ENCODE data around the gene RPS28. TPM values are rescaled to one million over a fixed set of nuclear protein-coding genes. Genes with fewer than 3 reads are reported as not detected.

Gene RPS28
- total RNA-seq, 2 experiments from 2014 or later, result 3,333 to 3,342 TPM

GRCh38 chr19:8302734-8303133 lies 18.6 kb upstream of the RPS28 start:
- H3K4me1 Mint-ChIP-seq (ENCODE audit: low read depth), result peaks cover 20% of the 10 kb centered on the region
- POLR2A ChIA-PET, result no interaction called here
- Histone ChIP-seq H3K4me3 (ENCODE audit: low read length) (no peak overlapping the region), H3K36me3 (ENCODE audit: insufficient read depth, low read length) (peaks cover 12% of the 10 kb centered on the region), H3K27me3 (ENCODE audit: control insufficient read depth in 1 of 2, insufficient read depth in 2 of 2, low read length in 2 of 2) (no peaks in the 10 kb centered on the region), H3K27ac (ENCODE audit: low read depth in 1 of 2, low read length in 2 of 2) (no peak overlapping the region), H3K4me1 (ENCODE audit: insufficient read depth, low read length) (peaks cover 25% of the 10 kb centered on the region), H3K9me3 (ENCODE audit: control insufficient read depth in 1 of 2, insufficient read depth in 1 of 2, low read length in 2 of 2) (no peaks in the 10 kb centered on the region)
- H3K4me3 Mint-ChIP-seq, result no peak overlapping the region
- intact Hi-C loops (cut with DNase I, micrococcal nuclease), result no loop called here
- DNase-seq, result peak in 1 of 14 experiments; percentile 24
- H3K27me3 Mint-ChIP-seq, result no peaks in the 10 kb centered on the region
- peaks cover 5% of the 10 kb centered on the region for H3K36me3 Mint-ChIP-seq (ENCODE audit: low read depth)
- H3K27ac Mint-ChIP-seq, result no peak overlapping the region
- no peaks in the 10 kb centered on the region for H3K9me3 Mint-ChIP-seq
- TF ChIP-seq CTCF (IDR thresholded peaks at IDR 0.05), result no peak
- CTCF ChIA-PET, result no interaction called here
- no peak for ATAC-seq (ENCODE audit: poor library complexity)

- no peak for TF ChIP-seq CTCF (IDR thresholded peaks at IDR 0.05)
- H3K36me3 Mint-ChIP-seq (ENCODE audit: low read depth), result peaks cover 19% of the 10 kb centered on the region
- CTCF ChIA-PET, result no interaction called here
- H3K36me3 ChIP-seq (ENCODE audit: insufficient read depth, low read length), result peaks cover 19% of the 10 kb centered on the region
- intact Hi-C loops (cut with DNase I, micrococcal nuclease), result loop anchor here in 1 of 2 experiments (5.0 kb wide), 2 partner anchors 93 to 1108 kb away; no protein-coding TSS in a partner anchor
- no peak overlapping the region for H3K4me3 ChIP-seq (ENCODE audit: low read length)
- no peaks in the 10 kb centered on the region for H3K9me3 ChIP-seq (ENCODE audit: control insufficient read depth in 1 of 2, insufficient read depth in 1 of 2, low read length in 2 of 2)
- H3K4me1 Mint-ChIP-seq (ENCODE audit: low read depth), result peaks cover 39% of the 10 kb centered on the region
- POLR2A ChIA-PET, result interaction anchor here (1.7 kb wide), 1 partner anchor 16 kb away, joined by 5 read pairs; the partner anchor contains the start of genes NDUFA7 and RPS28
- no peak overlapping the region for H3K27ac Mint-ChIP-seq
- no peak for ATAC-seq (ENCODE audit: poor library complexity)
- H3K9me3 Mint-ChIP-seq, result no peaks in the 10 kb centered on the region
- H3K27me3 Mint-ChIP-seq, result no peaks in the 10 kb centered on the region
- H3K27ac ChIP-seq (ENCODE audit: low read depth in 1 of 2, low read length in 2 of 2), result no peak overlapping the region
- DNase-seq, result peak in 3 of 14 experiments; percentile 7 to 49 (median 31)
- H3K27me3 ChIP-seq (ENCODE audit: control insufficient read depth in 1 of 2, insufficient read depth in 2 of 2, low read length in 2 of 2), result no peaks in the 10 kb centered on the region
- no peak overlapping the region for H3K4me3 Mint-ChIP-seq
- peaks cover 47% of the 10 kb centered on the region for H3K4me1 ChIP-seq (ENCODE audit: insufficient read depth, low read length)
These were observed 16.3 kb upstream of the RPS28 start for GRCh38 chr19:8304841-8305621.

GRCh38 chr19:8305798-8306197 lies 15.5 kb upstream of the RPS28 start:
- ATAC-seq (ENCODE audit: poor library complexity) (no peak), DNase-seq (peak in 1 of 14 experiments; percentile 6)
- Mint-ChIP-seq H3K27me3 (no peaks in the 10 kb centered on the region), H3K4me1 (ENCODE audit: low read depth) (peaks cover 39% of the 10 kb centered on the region), H3K4me3 (no peak overlapping the region), H3K9me3 (no peaks in the 10 kb centered on the region), H3K36me3 (ENCODE audit: low read depth) (peaks cover 19% of the 10 kb centered on the region), H3K27ac (peak overlapping the region; percentile 83)
- intact Hi-C loops (cut with DNase I, micrococcal nuclease), result loop anchor here in 1 of 2 experiments (5.0 kb wide), 2 partner anchors 93 to 1108 kb away; no protein-coding TSS in a partner anchor
- Histone ChIP-seq H3K4me3 (ENCODE audit: low read length) (no peak overlapping the region), H3K27ac (ENCODE audit: low read depth in 1 of 2, low read length in 2 of 2) (peak overlapping the region in 1 of 2 donors; percentile 40), H3K36me3 (ENCODE audit: insufficient read depth, low read length) (peaks cover 25% of the 10 kb centered on the region), H3K27me3 (ENCODE audit: control insufficient read depth in 1 of 2, insufficient read depth in 2 of 2, low read length in 2 of 2) (no peaks in the 10 kb centered on the region), H3K9me3 (ENCODE audit: control insufficient read depth in 1 of 2, insufficient read depth in 1 of 2, low read length in 2 of 2) (no peaks in the 10 kb centered on the region), H3K4me1 (ENCODE audit: insufficient read depth, low read length) (peaks cover 47% of the 10 kb centered on the region)
- TF ChIP-seq CTCF (IDR thresholded peaks at IDR 0.05), result no peak
- CTCF ChIA-PET, result no interaction called here
- POLR2A ChIA-PET, result interaction anchor here (1.7 kb wide), 1 partner anchor 15 kb away, joined by 5 read pairs; the partner anchor contains the start of genes NDUFA7 and RPS28
